Mammary epithelial cell (primary cell): ENCODE data around the gene RHOD.

ENCODE experiments used
- EZH2 ChIP-seq: IDR thresholded peaks from 2 replicates; pipeline ENCODE4 v1.6.1; 2012; ENCODE audit warnings: low read length, inconsistent platforms, borderline replicate concordance
- TF ChIP-seq, protein P1 (sequence below), 2 donors: IDR thresholded peaks in 1 of 2; conservative IDR thresholded peaks in 1 of 2; 2 replicates each; pipeline ENCODE4 v1.5.1; 2011 to 2012; ENCODE audit warnings: inconsistent platforms in 2 of 2, low read length in 2 of 2, mild to moderate bottlenecking in 2 of 2, control low read depth in 1 of 2, low read depth in 1 of 2; ENCODE audit not compliant: insufficient read depth in 1 of 2; ENCODE audit errors: extremely low read depth in 1 of 2

DNA sequence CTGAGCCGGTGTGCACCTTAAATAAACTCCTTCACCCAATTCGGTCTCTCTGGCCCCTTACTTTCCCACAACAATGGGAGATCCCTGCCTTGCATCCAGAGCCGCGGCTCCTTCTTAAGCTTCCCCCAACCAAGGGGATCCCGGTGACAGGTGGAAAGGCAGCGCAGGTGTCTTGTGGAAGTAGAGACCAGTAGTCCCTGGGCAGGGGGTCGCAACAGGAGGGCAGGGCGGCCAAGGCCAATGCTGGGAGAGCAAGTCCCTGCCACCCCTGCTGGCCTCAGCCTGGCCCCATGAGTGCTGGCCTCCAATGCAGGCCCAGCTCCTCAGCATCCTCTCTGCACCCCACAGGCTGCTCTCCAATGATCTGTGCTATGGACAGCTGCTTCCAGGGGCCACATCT is 41.6 kb upstream of the RHOD start:
- TF ChIP-seq, protein P1, sequence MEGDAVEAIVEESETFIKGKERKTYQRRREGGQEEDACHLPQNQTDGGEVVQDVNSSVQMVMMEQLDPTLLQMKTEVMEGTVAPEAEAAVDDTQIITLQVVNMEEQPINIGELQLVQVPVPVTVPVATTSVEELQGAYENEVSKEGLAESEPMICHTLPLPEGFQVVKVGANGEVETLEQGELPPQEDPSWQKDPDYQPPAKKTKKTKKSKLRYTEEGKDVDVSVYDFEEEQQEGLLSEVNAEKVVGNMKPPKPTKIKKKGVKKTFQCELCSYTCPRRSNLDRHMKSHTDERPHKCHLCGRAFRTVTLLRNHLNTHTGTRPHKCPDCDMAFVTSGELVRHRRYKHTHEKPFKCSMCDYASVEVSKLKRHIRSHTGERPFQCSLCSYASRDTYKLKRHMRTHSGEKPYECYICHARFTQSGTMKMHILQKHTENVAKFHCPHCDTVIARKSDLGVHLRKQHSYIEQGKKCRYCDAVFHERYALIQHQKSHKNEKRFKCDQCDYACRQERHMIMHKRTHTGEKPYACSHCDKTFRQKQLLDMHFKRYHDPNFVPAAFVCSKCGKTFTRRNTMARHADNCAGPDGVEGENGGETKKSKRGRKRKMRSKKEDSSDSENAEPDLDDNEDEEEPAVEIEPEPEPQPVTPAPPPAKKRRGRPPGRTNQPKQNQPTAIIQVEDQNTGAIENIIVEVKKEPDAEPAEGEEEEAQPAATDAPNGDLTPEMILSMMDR (conservative IDR thresholded peaks at IDR 0.05 in 1 of 2, IDR thresholded peaks at IDR 0.05 in 1 of 2; ENCODE audit: extremely low read depth in 1 of 2, insufficient read depth in 1 of 2, low read depth in 1 of 2, low read length in 2 of 2) = no peak
- no peak for TF ChIP-seq EZH2
